A549 (cell line): ENCODE results near the gene CERS6.

ENCODE experiments used
- JUN ChIP-seq, 2 experiments: fragments of >200 bp; sonication (Bioruptor Twin); formaldehyde crosslinking; IDR thresholded peaks; 2 replicates in 1 of 2; 3 replicates in 1 of 2; pipeline ENCODE4 v1.6.1; 2016 to 2017
- TF ChIP-seq, protein P1 (sequence below): fragments of >200 bp; sonication (Bioruptor Twin); formaldehyde crosslinking; IDR thresholded peaks from 3 replicates; pipeline ENCODE4 v1.5.1; 2016

DNA sequence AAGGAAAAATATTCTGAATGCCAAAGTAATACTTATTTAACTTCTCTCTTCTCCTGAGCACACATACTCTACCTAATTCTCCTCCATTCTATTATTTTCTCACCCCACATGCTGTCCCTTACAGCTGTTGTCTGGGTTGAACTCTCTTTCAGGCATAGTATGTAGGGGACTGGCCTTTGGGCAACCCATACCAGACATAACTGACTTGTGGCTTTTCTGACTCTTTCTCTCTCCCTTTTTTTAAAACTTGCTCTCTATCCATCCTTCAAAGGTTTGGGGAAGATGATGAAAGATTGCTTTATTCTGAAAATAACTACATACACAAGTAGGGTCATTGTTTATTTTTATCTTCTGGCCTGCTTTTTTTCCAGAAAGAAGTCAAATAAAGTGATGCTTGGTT, 276.4 kb downstream of the CERS6 start:
- TF ChIP-seq, protein P1, sequence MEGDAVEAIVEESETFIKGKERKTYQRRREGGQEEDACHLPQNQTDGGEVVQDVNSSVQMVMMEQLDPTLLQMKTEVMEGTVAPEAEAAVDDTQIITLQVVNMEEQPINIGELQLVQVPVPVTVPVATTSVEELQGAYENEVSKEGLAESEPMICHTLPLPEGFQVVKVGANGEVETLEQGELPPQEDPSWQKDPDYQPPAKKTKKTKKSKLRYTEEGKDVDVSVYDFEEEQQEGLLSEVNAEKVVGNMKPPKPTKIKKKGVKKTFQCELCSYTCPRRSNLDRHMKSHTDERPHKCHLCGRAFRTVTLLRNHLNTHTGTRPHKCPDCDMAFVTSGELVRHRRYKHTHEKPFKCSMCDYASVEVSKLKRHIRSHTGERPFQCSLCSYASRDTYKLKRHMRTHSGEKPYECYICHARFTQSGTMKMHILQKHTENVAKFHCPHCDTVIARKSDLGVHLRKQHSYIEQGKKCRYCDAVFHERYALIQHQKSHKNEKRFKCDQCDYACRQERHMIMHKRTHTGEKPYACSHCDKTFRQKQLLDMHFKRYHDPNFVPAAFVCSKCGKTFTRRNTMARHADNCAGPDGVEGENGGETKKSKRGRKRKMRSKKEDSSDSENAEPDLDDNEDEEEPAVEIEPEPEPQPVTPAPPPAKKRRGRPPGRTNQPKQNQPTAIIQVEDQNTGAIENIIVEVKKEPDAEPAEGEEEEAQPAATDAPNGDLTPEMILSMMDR: no peak
- no peak for TF ChIP-seq JUN (IDR thresholded peaks at IDR 0.05)
